AG10803 (cell line): Measurements from ENCODE around the gene SMARCC2.

ENCODE experiments used
- DNase-seq: peaks from one replicate; pipeline ENCODE4 v3.0.0; 2010; ENCODE audit warnings: low read depth
- H3K4me3 ChIP-seq: 2 replicates; pipeline ENCODE4 v1.5.1; 2011; ENCODE audit warnings: mild to moderate bottlenecking, low read length, control low read depth
- CTCF ChIP-seq: conservative IDR thresholded peaks from 2 replicates; pipeline ENCODE4 v1.5.1; 2011; ENCODE audit warnings: mild to moderate bottlenecking, low read length, control low read depth, inconsistent platforms

SMARCC2 gene

GRCh38 chr12:56154818-56155217 is 34.5 kb downstream of the SMARCC2 start:
- TF ChIP-seq CTCF = no peak
- DNase-seq = no peak
- H3K4me3 ChIP-seq = no peak overlapping the region

- DNase-seq = no peak
- TF ChIP-seq CTCF = no peak
- no peak overlapping the region for H3K4me3 ChIP-seq
These were observed 35.0 kb downstream of the SMARCC2 start for GRCh38 chr12:56154246-56154771.

GRCh38 chr12:56153678-56154065 is 35.6 kb downstream of the SMARCC2 start:
- DNase-seq = no peak
- no peak overlapping the region; the same call in 1 of the 2 replicates for H3K4me3 ChIP-seq
- no peak for TF ChIP-seq CTCF

- H3K4me3 ChIP-seq = peak overlapping the region; percentile 75
- no peak for TF ChIP-seq CTCF
- no peak for DNase-seq
These were observed 36.3 kb downstream of the SMARCC2 start for GRCh38 chr12:56152756-56153677.

GRCh38 chr12:56152132-56152755 is 37.0 kb downstream of the SMARCC2 start, which contains the start of gene MYL6B:
Gene MYL6B, plus strand, starts transcription at chr12:56152587. Its CDS starts 1,332 bp downstream, at chr12:56153919.
- TF ChIP-seq CTCF = no peak
- peak within 1 kb of the TSS; percentile 75 for H3K4me3 ChIP-seq
- DNase-seq = peak; percentile 85

- peak overlapping the region; percentile 75 for H3K4me3 ChIP-seq
- no peak for DNase-seq
- peak; percentile 33 for TF ChIP-seq CTCF
These were observed 37.6 kb downstream of the SMARCC2 start for GRCh38 chr12:56151672-56152131.

GRCh38 chr12:56150563-56150962 is 38.7 kb downstream of the SMARCC2 start:
- no peak overlapping the region for H3K4me3 ChIP-seq
- DNase-seq = no peak
- TF ChIP-seq CTCF = no peak
